Activated CD8-positive, alpha-beta memory T cell treated with anti-CD3 and anti-CD28 coated beads for 36 hours (primary cell): ENCODE data around the gene ZNF576. TPM values are rescaled to one million over a fixed set of nuclear protein-coding genes. Genes with fewer than 3 reads are reported as not detected.
"Not testable (repeated sequence)": the region's sequence is repeated elsewhere in the genome, so short reads cannot be mapped to it uniquely, and the experiment has no call there.

Source experiments
- CTCF ChIA-PET: fragments of 350-600 bp; sonication (Branson Sonifier 250); formaldehyde crosslinking; loops from one replicate; lab custom pipeline; 2021; ENCODE audit warnings: antibody characterized with exemption; lab: Charles Lee
- POLR2A ChIA-PET: fragments of 350-600 bp; sonication (Branson Sonifier 250); formaldehyde crosslinking; loops from one replicate; lab custom pipeline; 2021; ENCODE audit warnings: antibody characterized with exemption; lab: Charles Lee
- total RNA-seq, 2 experiments: library from RNA; stranded (reverse); gene quantifications; one replicate each; pipeline ENCODE4 v1.2.3, GENCODE V29; 2021

ZNF576 gene
- total RNA-seq, 2 experiments from 2014 or later, result 21.0 TPM

- CTCF ChIA-PET, result no interaction called here
- POLR2A ChIA-PET, result no interaction called here
Observed at GRCh38 chr19:43634872-43635560, 38.6 kb downstream of the ZNF576 start.

- POLR2A ChIA-PET, CTCF ChIA-PET: not testable (repeated sequence)
Observed at GRCh38 chr19:43635561-43635940, 39.2 kb downstream of the ZNF576 start.

GRCh38 chr19:43636121-43636683 is 39.8 kb downstream of the ZNF576 start:
- CTCF ChIA-PET, result interaction anchor here (0.6 kb wide), 1 partner anchor 91 kb away, joined by 3 read pairs; no protein-coding TSS in a partner anchor
- POLR2A ChIA-PET, result no interaction called here

- CTCF ChIA-PET, result interaction anchor here (0.9 kb wide), 1 partner anchor 9 kb away, joined by 3 read pairs; no protein-coding TSS in a partner anchor
- POLR2A ChIA-PET, result no interaction called here
Observed at GRCh38 chr19:43638214-43638994, 42.0 kb downstream of the ZNF576 start.

GRCh38 chr19:43638995-43639518 is 42.7 kb downstream of the ZNF576 start:
- CTCF ChIA-PET, result no interaction called here
- POLR2A ChIA-PET, result no interaction called here

GRCh38 chr19:43639519-43640423 is 43.4 kb downstream of the ZNF576 start, which contains the start of gene CADM4:
CADM4 (minus strand) TSS chr19:43639850; CDS start chr19:43639790, 60 bp downstream.
- POLR2A ChIA-PET, result interaction anchor here (0.6 kb wide), 1 partner anchor 44 kb away, joined by 3 read pairs; the partner anchor contains the start of genes IRGQ and ZNF576
- CTCF ChIA-PET, result no interaction called here

- POLR2A ChIA-PET, result no interaction called here
- CTCF ChIA-PET, result no interaction called here
Observed at GRCh38 chr19:43640424-43640757, 44.0 kb downstream of the ZNF576 start.

GRCh38 chr19:43641333-43641732 is 44.9 kb downstream of the ZNF576 start:
- ChIA-PET CTCF (interaction anchor here (0.6 to 1.1 kb wide), 2 partner anchors 47 to 144 kb away, joined by 3 read pairs; no protein-coding TSS in a partner anchor), POLR2A (no interaction called here)

- CTCF ChIA-PET, result no interaction called here
- POLR2A ChIA-PET, result interaction anchor here (0.6 kb wide), 1 partner anchor 48 kb away, joined by 3 read pairs; no protein-coding TSS in a partner anchor
Observed at GRCh38 chr19:43642531-43642930, 46.1 kb downstream of the ZNF576 start.

GRCh38 chr19:43643326-43643725 is 46.9 kb downstream of the ZNF576 start:
- CTCF ChIA-PET, result no interaction called here

GRCh38 chr19:43644181-43644580 is 47.8 kb downstream of the ZNF576 start:
- CTCF ChIA-PET, result no interaction called here
- POLR2A ChIA-PET, result interaction anchor here (0.6 kb wide), 1 partner anchor 60 kb away, joined by 4 read pairs; no protein-coding TSS in a partner anchor

More at GRCh38 chr19:43643326-43643725, 46.9 kb downstream of the ZNF576 start:
- POLR2A ChIA-PET, result interaction anchor here (0.5 kb wide), 1 partner anchor 163 kb away, joined by 3 read pairs; no protein-coding TSS in a partner anchor

GRCh38 chr19:43648633-43649032 is 52.2 kb downstream of the ZNF576 start:
- CTCF ChIA-PET, result no interaction called here
- POLR2A ChIA-PET, result no interaction called here

- CTCF ChIA-PET, result interaction anchor here (1.1 kb wide), 1 partner anchor 1800 kb away, joined by 3 read pairs; no protein-coding TSS in a partner anchor
- POLR2A ChIA-PET, result no interaction called here
Observed at GRCh38 chr19:43649514-43649913, 53.1 kb downstream of the ZNF576 start.

GRCh38 chr19:43650276-43650675 is 53.9 kb downstream of the ZNF576 start:
- ChIA-PET POLR2A (interaction anchor here (0.6 kb wide), 1 partner anchor 118 kb away, joined by 3 read pairs; no protein-coding TSS in a partner anchor), CTCF (interaction anchor here (0.7 to 1.1 kb wide), 2 partner anchors 1473 to 1801 kb away, joined by 3 read pairs; no protein-coding TSS in a partner anchor)

Other genes with a start within 250 kb of the ZNF576 start
- gene CD177, start 242.9 kb upstream of the ZNF576 start, total RNA-seq, result not detected
- not detected for gene TEX101, start 181.7 kb upstream of the ZNF576 start, total RNA-seq
- 1 to 10 TPM; 2.0 to 2.2 TPM for gene LYPD3, start 131.0 kb upstream of the ZNF576 start, total RNA-seq
- gene PHLDB3, start 91.8 kb upstream of the ZNF576 start, total RNA-seq, result 10 to 100 TPM; 13.4 to 14.5 TPM
- gene ETHE1, start 69.4 kb upstream of the ZNF576 start, total RNA-seq, result 10 to 100 TPM; 41.6 to 42.0 TPM
- 1 to 10 TPM; 1.3 to 2.2 TPM for gene ZNF575, start 63.4 kb upstream of the ZNF576 start, total RNA-seq
- 10 to 100 TPM; 33.1 to 39.5 TPM for gene XRCC1, start 21.1 kb upstream of the ZNF576 start, total RNA-seq
- 10 to 100 TPM; 14.9 to 15.1 TPM for gene PINLYP, start 20.8 kb upstream of the ZNF576 start, total RNA-seq
- gene IRGQ, start 461 bp upstream of the ZNF576 start, total RNA-seq, result 10 to 100 TPM; 27.7 to 28.1 TPM
- under 1 TPM; 0.08 to 0.40 TPM for gene SRRM5, start 15.5 kb downstream of the ZNF576 start, total RNA-seq
- gene ZNF428, start 23.0 kb downstream of the ZNF576 start, total RNA-seq, result 10 to 100 TPM; 19.8 to 20.1 TPM
- gene CADM4, start 43.3 kb downstream of the ZNF576 start, total RNA-seq, result under 1 TPM; 0.17 to 0.48 TPM
- gene PLAUR, start 73.6 kb downstream of the ZNF576 start, total RNA-seq, result 1 to 10 TPM; 6.3 to 6.6 TPM
- gene IRGC, start 119.5 kb downstream of the ZNF576 start, total RNA-seq, result not detected
- 10 to 100 TPM; 77.6 to 80.4 TPM for gene SMG9, start 158.4 kb downstream of the ZNF576 start, total RNA-seq
- gene KCNN4, start 184.4 kb downstream of the ZNF576 start, total RNA-seq, result 10 to 100 TPM; 83.8 to 89.2 TPM
- under 1 TPM; 0.32 to 0.73 TPM for gene LYPD5, start 205.9 kb downstream of the ZNF576 start, total RNA-seq
- 1 to 10 TPM; 4.8 to 5.0 TPM for gene ZNF283, start 230.7 kb downstream of the ZNF576 start, total RNA-seq